GM13976 (cell line): Measurements from ENCODE around the gene LRRC1.

ENCODE experiments used
- DNase-seq: peaks from one replicate; pipeline ENCODE4 v3.0.0; 2012; ENCODE audit warnings: low spot score
- in situ Hi-C: fragments of 300-500 bp; cut with MboI; formaldehyde crosslinking; loops from one replicate; pipeline ENCODE4 v1.12.0; 2022; ENCODE audit warnings: low sequenced_read_pairs, mixed read lengths, inconsistent platforms; ENCODE audit not compliant: unreplicated experiment
- TF ChIP-seq, protein P1 (sequence below): IDR thresholded peaks from 2 replicates; pipeline ENCODE4 v1.5.1; 2012; ENCODE audit warnings: borderline replicate concordance, mild to moderate bottlenecking; ENCODE audit not compliant: insufficient read depth; ENCODE audit errors: extremely low read depth, missing control alignments, control extremely low read depth

LRRC1 gene

DNA sequence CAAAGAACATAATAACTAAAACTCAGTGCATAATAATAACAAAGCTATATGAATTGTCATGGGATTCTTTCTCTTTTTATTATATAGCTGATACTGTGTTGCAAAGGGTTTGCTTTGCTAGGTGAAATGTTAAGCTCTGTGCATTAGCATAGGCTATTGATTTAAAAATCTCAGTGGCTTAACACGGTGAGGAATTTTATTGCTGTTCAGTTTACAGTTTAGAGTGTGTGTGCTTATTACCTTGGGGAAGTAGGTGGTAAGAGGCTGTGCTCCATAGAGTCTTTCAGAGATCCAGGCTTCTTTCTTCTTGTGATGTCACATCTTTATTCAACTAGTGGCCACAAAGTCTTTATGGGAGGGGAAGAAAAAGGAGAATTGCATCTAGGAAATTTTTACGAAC lies 55.7 kb downstream of the LRRC1 start:
- in situ Hi-C loops: no loop called here
- TF ChIP-seq, protein P1, sequence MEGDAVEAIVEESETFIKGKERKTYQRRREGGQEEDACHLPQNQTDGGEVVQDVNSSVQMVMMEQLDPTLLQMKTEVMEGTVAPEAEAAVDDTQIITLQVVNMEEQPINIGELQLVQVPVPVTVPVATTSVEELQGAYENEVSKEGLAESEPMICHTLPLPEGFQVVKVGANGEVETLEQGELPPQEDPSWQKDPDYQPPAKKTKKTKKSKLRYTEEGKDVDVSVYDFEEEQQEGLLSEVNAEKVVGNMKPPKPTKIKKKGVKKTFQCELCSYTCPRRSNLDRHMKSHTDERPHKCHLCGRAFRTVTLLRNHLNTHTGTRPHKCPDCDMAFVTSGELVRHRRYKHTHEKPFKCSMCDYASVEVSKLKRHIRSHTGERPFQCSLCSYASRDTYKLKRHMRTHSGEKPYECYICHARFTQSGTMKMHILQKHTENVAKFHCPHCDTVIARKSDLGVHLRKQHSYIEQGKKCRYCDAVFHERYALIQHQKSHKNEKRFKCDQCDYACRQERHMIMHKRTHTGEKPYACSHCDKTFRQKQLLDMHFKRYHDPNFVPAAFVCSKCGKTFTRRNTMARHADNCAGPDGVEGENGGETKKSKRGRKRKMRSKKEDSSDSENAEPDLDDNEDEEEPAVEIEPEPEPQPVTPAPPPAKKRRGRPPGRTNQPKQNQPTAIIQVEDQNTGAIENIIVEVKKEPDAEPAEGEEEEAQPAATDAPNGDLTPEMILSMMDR: no peak

DNA sequence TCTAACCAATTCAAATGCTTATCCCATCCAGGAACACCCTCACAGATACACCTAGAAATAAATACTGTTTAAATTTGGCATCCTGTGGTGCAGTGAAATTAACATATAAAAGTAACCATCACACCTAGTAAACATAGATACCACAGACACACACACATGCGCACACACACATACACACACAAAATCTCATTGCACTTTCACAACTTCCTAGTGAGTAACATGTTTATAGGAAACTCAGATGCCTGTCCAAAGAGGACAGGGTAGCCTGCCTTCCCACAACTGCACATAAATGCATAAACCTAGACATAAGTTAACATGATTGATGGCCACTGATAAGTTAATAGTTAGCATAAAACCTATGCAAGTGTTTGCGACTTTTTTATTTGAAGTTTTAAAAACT lies 56.8 kb downstream of the LRRC1 start:
- in situ Hi-C loops: no loop called here
- DNase-seq: no peak
- TF ChIP-seq, protein P1: no peak

More for the DNA sequence above, 55.7 kb downstream of the LRRC1 start:
- DNase-seq: no peak

DNA sequence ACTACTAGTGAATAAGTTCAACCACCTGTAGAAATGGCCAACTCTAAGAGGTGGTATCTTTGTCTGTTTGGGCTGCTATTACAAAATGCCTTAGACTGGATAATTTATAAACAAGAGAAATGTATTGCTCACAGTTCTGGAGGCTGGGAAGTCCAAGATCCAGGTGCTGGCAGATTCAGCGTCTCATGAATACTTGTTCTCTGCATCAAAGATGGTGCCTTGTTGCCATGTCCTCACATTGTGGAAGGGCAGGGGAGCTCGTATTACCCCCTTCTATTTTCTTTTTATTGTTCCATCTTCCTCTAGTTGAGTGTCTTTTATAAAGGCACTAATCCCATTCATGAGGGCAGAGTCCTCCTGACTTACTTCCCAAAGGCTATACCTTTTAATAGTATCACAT lies 58.0 kb downstream of the LRRC1 start:
- in situ Hi-C loops: no loop called here
- DNase-seq: no peak
- TF ChIP-seq, protein P1: no peak

DNA sequence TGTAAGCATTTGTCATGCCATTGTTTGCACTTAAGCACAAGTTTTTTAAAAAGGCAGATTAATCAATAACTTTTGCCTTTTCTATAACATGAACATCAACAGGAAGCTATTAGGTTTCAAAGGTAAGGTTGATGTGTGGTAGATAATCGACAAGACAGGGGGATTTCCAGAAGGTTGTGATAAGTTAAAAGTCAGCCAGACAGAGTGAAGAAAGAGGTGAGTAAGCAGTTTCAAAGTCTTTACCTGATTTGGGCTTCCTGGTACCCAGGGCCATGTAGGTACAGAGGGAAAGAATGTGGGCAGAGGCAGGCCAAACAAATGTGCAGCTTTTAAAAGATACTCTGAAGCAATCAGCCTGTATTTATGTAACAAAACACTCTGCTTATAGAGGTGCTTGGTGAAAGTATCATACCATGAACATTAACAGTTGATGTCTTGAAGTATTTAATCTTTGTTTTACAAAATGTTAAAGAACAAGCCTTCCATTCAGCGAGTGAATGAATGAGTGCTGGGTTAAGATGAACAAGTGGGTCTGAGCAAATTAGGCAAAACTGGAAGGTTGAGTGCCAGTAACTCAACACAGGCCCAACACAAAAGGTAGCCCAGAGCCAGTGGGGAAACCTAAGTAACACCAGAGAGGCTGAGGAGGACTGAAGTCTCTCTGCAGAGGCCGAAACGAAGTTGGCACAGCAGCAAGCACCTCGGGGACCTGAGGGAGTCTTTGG lies 60.2 kb downstream of the LRRC1 start:
- in situ Hi-C loops: no loop called here

DNA sequence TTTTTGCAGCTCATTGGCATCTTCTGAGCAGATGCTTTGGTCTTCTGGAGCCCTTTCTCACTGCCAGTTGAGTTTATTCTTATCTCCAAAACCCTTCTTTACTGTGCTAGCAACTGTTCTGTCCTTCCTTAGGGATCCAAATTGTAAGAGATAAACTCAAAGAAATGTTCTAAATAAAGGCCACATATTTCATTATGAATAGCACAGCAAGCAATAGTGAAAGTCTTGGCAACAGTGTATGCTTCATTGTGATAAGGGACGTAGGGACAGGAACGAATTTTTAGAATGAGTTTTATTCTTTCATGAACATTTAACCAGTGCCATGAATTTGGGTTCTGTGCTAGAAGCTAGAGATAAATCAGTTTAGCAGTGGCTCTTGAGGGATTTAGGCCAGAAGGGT lies 61.1 kb downstream of the LRRC1 start:
- in situ Hi-C loops: no loop called here
- DNase-seq: no peak
- TF ChIP-seq, protein P1: no peak

More for the DNA sequence above, 60.2 kb downstream of the LRRC1 start:
- no peak for DNase-seq
- TF ChIP-seq, protein P1: no peak

DNA sequence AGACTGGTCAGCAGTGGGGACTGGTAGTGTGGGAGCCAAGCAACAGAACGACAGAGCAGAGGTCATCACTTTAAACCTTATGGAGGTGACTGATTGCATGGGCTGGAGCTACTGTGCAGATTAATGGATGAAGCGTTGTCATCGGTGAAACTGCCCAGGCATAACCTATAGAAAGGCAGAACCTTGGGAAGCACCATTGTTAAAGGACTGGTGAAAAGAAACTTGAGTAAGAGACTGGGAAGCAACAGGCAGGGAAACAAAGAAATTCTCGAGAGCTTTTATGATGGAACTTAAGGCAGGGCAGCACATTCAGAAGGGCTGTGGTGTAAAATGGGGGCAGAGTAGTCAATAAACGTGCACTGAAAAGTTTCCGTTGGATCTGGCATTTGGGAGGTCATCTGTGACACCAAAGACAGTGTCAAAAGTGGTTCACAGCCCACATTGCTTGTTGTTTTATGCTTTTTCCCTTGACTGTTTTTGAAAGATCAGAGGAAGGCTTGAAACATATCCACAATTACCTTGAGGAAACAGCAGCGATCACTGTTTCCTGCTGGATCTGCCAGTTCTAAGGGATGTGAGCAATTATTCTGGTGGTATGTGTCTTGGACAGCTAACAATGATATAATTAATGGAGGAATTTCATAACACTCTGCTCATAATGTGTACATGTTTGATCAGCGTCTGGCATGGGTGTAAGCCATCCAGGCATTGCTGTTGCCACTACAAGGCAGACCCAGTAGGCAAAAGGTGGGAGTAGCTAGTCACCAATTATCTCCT lies 62.7 kb downstream of the LRRC1 start:
- in situ Hi-C loops: no loop called here
- no peak for DNase-seq
- TF ChIP-seq, protein P1: no peak

DNA sequence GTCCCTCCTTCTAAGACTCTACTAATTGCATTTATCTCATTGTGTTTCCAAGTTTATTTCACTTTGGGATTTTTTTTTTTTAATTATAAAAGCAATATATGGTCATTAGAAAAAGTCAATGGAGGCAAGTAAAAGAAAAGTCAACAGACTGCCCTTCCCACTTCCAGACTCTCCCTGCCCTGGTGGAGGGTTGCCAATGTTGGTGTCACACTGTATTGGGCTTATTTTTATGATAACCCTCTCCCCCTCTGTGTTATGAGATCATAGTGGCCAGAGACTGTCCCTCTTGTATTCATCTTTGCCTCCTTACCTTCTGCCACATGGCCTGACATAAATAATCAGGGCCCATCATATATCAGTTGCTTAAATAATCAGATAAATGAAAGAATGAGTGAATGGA lies 63.4 kb downstream of the LRRC1 start:
- in situ Hi-C loops: no loop called here
- TF ChIP-seq, protein P1: no peak
- DNase-seq: no peak
